Keratinocyte (primary cell): ENCODE results near the gene EEF1AKMT2. TPM values are rescaled to one million over a fixed set of nuclear protein-coding genes. Genes with fewer than 3 reads are reported as not detected.

Experiments
- DNase-seq: peaks from one replicate; pipeline ENCODE4 v3.0.0-alpha.2; 2011; ENCODE audit warnings: low read depth, missing footprints, low spot score
- FAIRE-seq: peaks from 2 replicates; lab custom pipeline; 2011; peaks lifted over from hg19 to GRCh38; lab: Jason Lieb, UNC
- H2AFZ ChIP-seq: 2 replicates; pipeline ENCODE4 v1.6.0; 2012; ENCODE audit warnings: low read length, control low read depth, inconsistent platforms; ENCODE audit not compliant: control insufficient read depth
- H3K27ac ChIP-seq: 2 replicates; pipeline ENCODE4 v1.5.1; 2011; ENCODE audit warnings: low read length; ENCODE audit not compliant: control insufficient read depth, insufficient read depth
- H3K27me3 ChIP-seq: 3 replicates; pipeline ENCODE4 v1.6.0; 2011; ENCODE audit warnings: low read length; ENCODE audit not compliant: control insufficient read depth, insufficient read depth; ENCODE audit errors: extremely low read depth
- H3K36me3 ChIP-seq, 2 experiments: 2 replicates in 1 of 2; 3 replicates in 1 of 2; pipeline ENCODE4 v1.5.1; 2011; ENCODE audit warnings: low read length in 2 of 2, mild to moderate bottlenecking in 1 of 2; ENCODE audit not compliant: control insufficient read depth in 2 of 2, insufficient read depth in 2 of 2; ENCODE audit errors: extremely low read depth in 1 of 2
- H3K4me1 ChIP-seq: 3 replicates; pipeline ENCODE4 v1.5.1; 2011; ENCODE audit warnings: low read length; ENCODE audit not compliant: control insufficient read depth, insufficient read depth; ENCODE audit errors: extremely low read depth
- H3K4me2 ChIP-seq: 3 replicates; pipeline ENCODE4 v1.6.0; 2011; ENCODE audit warnings: low read depth, low read length; ENCODE audit not compliant: control insufficient read depth, insufficient read depth; ENCODE audit errors: extremely low read depth
- H3K4me3 ChIP-seq, 3 experiments: fragments of 200-600 bp in 1 of 3; sonication (generic) in 1 of 3; 2 replicates in 2 of 3; 3 replicates in 1 of 3; pipeline ENCODE4 v1.5.1; 2011 to 2016; ENCODE audit warnings: low read length in 3 of 3, mild to moderate bottlenecking in 3 of 3, control low read depth in 2 of 3, inconsistent platforms in 1 of 3, low read depth in 1 of 3, mixed read lengths in 1 of 3, mixed run types in 1 of 3, moderate library complexity in 1 of 3; ENCODE audit not compliant: control insufficient read depth in 2 of 3, insufficient read depth in 2 of 3; ENCODE audit errors: extremely low read depth in 1 of 3
- H3K79me2 ChIP-seq: 2 replicates; pipeline ENCODE4 v1.6.0; 2012; ENCODE audit warnings: low read length; ENCODE audit not compliant: control insufficient read depth, insufficient read depth
- H3K9ac ChIP-seq: 3 replicates; pipeline ENCODE4 v1.6.0; 2011; ENCODE audit warnings: low read length; ENCODE audit not compliant: control insufficient read depth, insufficient read depth; ENCODE audit errors: extremely low read depth
- H3K9me1 ChIP-seq: 3 replicates; pipeline ENCODE4 v1.6.0; 2011; ENCODE audit warnings: low read length; ENCODE audit not compliant: control insufficient read depth, insufficient read depth; ENCODE audit errors: extremely low read depth
- H3K9me3 ChIP-seq: 2 replicates; pipeline ENCODE4 v1.5.1; 2012; ENCODE audit warnings: low read depth, low read length; ENCODE audit not compliant: control insufficient read depth
- H4K20me1 ChIP-seq: 3 replicates; pipeline ENCODE4 v1.6.0; 2011; ENCODE audit warnings: low read length; ENCODE audit not compliant: control insufficient read depth, insufficient read depth; ENCODE audit errors: extremely low read depth
- CTCF ChIP-seq, 3 experiments: IDR thresholded peaks in 1 of 3; conservative IDR thresholded peaks in 1 of 3; optimal IDR thresholded peaks in 1 of 3; 2 replicates in 2 of 3; 3 replicates in 1 of 3; pipeline versions ENCODE3 to v1.5.1; 2011; ENCODE audit warnings: low read length in 3 of 3, mild to moderate bottlenecking in 3 of 3, moderate library complexity in 2 of 3, control low read depth in 1 of 3, inconsistent platforms in 1 of 3; ENCODE audit not compliant: insufficient read depth in 2 of 3; ENCODE audit errors: extremely low read depth in 1 of 3
- EZH2 ChIP-seq: IDR thresholded peaks from one replicate; pipeline ENCODE4 v1.6.1; 2012; ENCODE audit warnings: inconsistent platforms, mild to moderate bottlenecking, low read length, moderate library complexity
- dilution Hi-C: fragments of 300-500 bp; cut with MboI; formaldehyde crosslinking; loops from one replicate; pipeline ENCODE4 v1.7.0; 2020; ENCODE audit warnings: low sequenced_read_pairs; ENCODE audit not compliant: extremely low pct_ligation_motif_present
- polyA plus RNA-seq, 5 experiments: library from polyadenylated mRNA; depleted of rRNA in 3 of 5; stranded (reverse) in 3 of 5; stranded (forward) in 1 of 5; unstranded in 1 of 5; fragments of >200 nt; gene quantifications; 1 replicate in 1 of 5; 2 replicates in 3 of 5; 3 replicates in 1 of 5; pipeline versions ENCODE4 v1.2.1 to v1.2.3, GENCODE V29; 2011 to 2012; ENCODE audit warnings: missing spikeins in 2 of 5, low read depth in 1 of 5, low replicate concordance in 1 of 5

EEF1AKMT2 gene
- polyA plus RNA-seq, 1 donor (not counting 4 experiments of a cell fraction or from before 2014, with no cell fraction given), result 19.1 TPM

GRCh38 chr10:124734311-124735166 is 57.1 kb downstream of the EEF1AKMT2 start:
- no peaks in the 10 kb centered on the region for H4K20me1 ChIP-seq
- no peak for FAIRE-seq

GRCh38 chr10:124733571-124734245 is 58.0 kb downstream of the EEF1AKMT2 start:
- Histone ChIP-seq H3K27me3 (no peaks in the 10 kb centered on the region), H3K27ac (peak overlapping the region; percentile 53), H3K9ac (peak overlapping the region; percentile 55), H2AFZ (no peak overlapping the region), H3K79me2 (peaks cover 62% of the 10 kb centered on the region), H4K20me1 (no peaks in the 10 kb centered on the region), H3K9me1 (peaks cover 4% of the 10 kb centered on the region), H3K4me2 (peak overlapping the region; percentile 53), H3K4me1 (peaks cover 53% of the 10 kb centered on the region), H3K36me3 (peaks cover 5 to 8% of the 10 kb centered on the region in 2 experiments), H3K4me3 (no peak overlapping the region), H3K9me3 (no peaks in the 10 kb centered on the region)
- no peak for TF ChIP-seq CTCF (optimal IDR thresholded peaks at IDR 0.05 in 1 of 3, IDR thresholded peaks at IDR 0.05 in 1 of 3, conservative IDR thresholded peaks at IDR 0.05 in 1 of 3; ENCODE audit: extremely low read depth in 1 of 3, insufficient read depth in 2 of 3, low read length in 3 of 3)
- TF ChIP-seq EZH2, result no peak
- DNase-seq (no peak), FAIRE-seq (no peak)
- dilution Hi-C loops, result no loop called here

More at GRCh38 chr10:124734311-124735166, 57.1 kb downstream of the EEF1AKMT2 start:
- Histone ChIP-seq H3K4me3 (no peak overlapping the region), H3K9me1 (peaks cover 4% of the 10 kb centered on the region), H3K9ac (no peak overlapping the region), H2AFZ (no peak overlapping the region), H3K27ac (no peak overlapping the region), H3K79me2 (peaks cover 69% of the 10 kb centered on the region), H3K9me3 (no peaks in the 10 kb centered on the region), H3K27me3 (no peaks in the 10 kb centered on the region), H3K4me2 (no peak overlapping the region), H3K4me1 (peaks cover 61% of the 10 kb centered on the region), H3K36me3 (peaks cover 5% of the 10 kb centered on the region in 2 experiments)
- TF ChIP-seq CTCF (optimal IDR thresholded peaks at IDR 0.05 in 1 of 3, IDR thresholded peaks at IDR 0.05 in 1 of 3, conservative IDR thresholded peaks at IDR 0.05 in 1 of 3; ENCODE audit: extremely low read depth in 1 of 3, insufficient read depth in 2 of 3, low read length in 3 of 3) (no peak), EZH2 (no peak)
- no peak for DNase-seq
- dilution Hi-C loops, result no loop called here
